HL-60/S4 treated with retinoic acid at 250 ng/mL for 4 days and 3 days (cell line): ENCODE results near the gene FXYD7.

Source experiments
- in situ Hi-C: fragments of 300-500 bp; cut with MboI; formaldehyde crosslinking; loops from 2 replicates; pipeline ENCODE4 v1.7.0; 2022; ENCODE audit warnings: low sequenced_read_pairs

Gene FXYD7

DNA sequence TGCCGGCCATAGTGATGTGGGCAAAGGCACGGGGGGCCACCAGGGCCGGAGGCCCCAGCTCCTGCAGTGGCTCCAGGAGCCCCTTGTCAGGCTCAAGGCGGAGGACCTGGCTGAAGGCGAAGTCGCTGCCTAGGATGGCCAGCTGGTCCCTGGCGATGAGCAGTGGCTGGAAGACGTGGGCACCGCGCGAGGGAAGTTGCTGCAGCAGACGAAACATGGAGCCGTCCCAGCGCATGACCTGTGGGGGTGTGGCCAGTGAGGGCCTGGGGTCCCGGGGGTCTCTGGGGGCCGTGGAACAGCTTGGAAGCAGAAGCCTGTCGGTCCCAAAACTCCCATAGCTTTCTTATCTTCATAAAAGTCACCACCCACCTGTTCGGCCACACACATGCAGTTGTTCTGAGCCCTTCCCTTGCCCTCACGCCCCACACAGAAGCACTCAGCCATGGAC, 17.8 kb upstream of the FXYD7 start:
- in situ Hi-C loops: loop anchor here (10.0 kb wide), 1 partner anchor 150 kb away; no protein-coding TSS in a partner anchor

DNA sequence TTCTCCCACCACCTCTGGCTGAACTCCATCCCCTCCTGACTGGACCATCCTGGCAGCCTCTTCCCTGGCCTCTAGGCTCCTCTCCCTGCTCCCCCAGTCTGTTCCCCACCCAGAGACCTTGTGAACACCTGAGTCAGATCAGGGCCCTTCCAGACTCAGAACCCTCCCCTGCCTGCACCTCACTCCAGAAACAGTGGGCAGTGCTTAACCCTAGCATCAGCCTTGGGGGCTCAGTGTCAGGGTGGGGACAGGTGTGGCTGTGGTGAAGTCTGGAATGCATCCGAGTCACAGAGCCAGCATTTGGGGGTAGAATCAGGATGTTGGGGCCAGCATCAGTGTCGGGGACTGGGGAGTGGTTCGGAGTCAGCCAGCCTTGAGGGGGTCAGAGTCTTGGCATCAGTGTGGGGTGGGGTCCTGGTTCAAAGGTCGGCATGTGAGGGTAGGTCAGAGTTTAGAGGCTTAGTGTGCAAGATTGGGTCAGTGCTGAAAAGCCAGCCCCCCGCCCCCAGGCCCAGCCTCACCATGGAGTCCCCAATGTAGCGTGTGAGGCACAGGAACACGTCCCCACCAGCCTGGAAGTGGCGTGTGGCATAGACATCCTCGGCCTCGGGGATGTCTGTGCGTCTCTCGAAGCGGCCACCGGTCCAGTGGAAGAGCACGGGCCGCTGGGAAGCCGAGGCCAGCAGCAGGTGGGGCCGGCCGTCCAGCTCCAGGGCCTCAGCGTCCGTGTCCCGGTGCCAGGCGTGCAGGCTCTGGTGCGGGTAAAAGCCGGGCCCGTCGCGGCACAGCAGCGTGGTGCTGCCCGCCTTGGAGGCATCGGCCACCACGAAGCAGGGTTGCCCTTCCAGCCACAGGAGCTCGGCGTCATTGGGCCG, 17.1 kb upstream of the FXYD7 start:
- in situ Hi-C loops: loop anchor here (10.0 kb wide), 1 partner anchor 151 kb away; no protein-coding TSS in a partner anchor

DNA sequence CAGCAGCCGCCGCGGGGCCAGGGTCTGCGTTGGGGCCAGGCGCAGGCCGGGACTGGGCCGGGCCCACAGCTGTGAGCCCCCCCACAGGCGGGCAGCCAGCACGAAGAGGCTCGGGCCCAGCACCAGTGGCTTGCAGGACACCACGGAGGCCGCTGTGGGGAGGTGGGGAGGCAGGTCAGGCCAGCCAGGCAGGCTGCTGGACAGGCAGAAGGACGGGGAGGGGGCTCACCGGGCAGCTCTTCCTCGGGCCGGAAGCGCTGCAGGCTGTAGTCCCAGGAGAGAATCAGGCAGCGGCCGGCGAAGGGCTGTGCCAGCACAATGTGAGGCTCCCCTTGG, 16.5 kb upstream of the FXYD7 start:
- in situ Hi-C loops: loop anchor here (10.0 kb wide), 1 partner anchor 152 kb away; no protein-coding TSS in a partner anchor

DNA sequence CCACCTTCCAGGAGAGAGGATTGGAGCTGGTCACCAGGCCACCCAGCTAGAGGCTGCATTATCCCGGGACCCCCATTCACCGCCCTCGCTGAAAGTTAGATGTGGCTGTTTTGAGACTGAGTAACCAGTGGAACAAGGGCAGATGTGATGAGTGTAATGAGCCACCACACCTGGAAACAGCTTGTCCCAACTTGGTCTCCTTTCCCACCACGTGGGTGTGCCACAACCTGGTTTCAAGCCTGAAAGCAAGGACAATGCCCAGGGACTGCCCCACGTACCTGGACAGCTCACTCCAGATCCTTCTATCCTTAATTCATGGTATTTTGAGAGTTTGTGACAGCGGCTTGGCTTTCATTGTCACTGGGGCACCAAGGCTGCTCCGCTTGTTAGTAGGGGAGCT, 15.2 kb upstream of the FXYD7 start:
- in situ Hi-C loops: loop anchor here (10.0 kb wide), 1 partner anchor 153 kb away; no protein-coding TSS in a partner anchor

DNA sequence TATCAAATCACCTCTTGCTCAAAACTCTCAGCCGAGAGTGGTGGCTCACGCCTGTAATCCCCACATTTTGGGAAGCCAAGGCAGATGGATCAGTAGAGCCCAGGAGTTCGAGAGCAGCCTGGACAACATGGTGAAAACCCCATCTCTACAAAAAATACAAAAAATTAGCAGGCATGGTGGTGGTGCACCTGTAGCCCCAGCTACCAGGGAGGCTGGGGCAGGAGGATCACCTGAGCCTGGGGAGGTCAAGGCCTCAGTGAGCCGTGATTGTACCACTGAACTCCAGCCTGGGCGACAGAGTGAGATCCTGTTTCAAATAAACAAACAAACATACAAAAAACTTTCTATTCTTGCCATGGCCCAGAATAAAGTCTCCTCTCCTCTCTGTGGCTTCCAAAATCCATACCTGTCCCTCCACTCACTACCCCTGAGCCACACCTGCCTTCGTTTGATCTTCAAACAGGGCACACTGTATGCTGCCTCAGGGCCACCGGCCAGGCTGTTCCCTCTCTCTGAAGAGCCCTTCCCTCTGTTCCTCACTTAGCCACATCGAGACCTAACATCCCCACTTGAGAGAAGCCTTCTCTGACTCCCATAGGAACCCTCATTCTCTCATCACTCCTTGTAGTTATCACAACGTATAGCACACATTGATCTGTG, 14.5 kb upstream of the FXYD7 start:
- in situ Hi-C loops: loop anchor here (10.0 kb wide), 1 partner anchor 154 kb away; no protein-coding TSS in a partner anchor

DNA sequence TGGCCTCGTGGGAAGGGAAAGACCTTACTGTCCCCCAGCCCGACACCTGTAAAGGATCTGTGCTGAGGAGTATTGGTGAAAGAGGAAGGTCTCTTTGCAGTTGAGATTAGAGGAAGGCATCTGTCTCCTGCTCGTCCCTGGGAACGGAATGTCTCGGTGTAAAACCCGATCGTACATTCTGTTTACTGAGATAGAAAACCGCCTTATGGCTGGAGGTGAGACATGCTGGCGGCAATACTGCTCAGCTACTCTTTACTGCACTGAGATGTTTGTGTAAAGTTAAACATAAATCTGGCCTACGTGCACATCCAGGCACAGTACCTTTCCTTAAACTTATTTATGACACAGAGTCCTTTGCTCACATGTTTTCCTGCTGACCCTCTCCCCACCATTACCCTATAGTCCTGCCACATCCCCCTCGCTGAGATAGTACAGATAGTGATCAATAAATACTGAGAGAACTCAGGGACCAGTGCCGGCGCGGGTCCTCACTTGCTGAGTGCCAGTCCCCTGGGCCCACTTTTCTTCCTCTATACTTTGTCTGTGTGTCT, 13.3 kb upstream of the FXYD7 start:
- in situ Hi-C loops: loop anchor here (10.0 kb wide), 1 partner anchor 155 kb away; no protein-coding TSS in a partner anchor

DNA sequence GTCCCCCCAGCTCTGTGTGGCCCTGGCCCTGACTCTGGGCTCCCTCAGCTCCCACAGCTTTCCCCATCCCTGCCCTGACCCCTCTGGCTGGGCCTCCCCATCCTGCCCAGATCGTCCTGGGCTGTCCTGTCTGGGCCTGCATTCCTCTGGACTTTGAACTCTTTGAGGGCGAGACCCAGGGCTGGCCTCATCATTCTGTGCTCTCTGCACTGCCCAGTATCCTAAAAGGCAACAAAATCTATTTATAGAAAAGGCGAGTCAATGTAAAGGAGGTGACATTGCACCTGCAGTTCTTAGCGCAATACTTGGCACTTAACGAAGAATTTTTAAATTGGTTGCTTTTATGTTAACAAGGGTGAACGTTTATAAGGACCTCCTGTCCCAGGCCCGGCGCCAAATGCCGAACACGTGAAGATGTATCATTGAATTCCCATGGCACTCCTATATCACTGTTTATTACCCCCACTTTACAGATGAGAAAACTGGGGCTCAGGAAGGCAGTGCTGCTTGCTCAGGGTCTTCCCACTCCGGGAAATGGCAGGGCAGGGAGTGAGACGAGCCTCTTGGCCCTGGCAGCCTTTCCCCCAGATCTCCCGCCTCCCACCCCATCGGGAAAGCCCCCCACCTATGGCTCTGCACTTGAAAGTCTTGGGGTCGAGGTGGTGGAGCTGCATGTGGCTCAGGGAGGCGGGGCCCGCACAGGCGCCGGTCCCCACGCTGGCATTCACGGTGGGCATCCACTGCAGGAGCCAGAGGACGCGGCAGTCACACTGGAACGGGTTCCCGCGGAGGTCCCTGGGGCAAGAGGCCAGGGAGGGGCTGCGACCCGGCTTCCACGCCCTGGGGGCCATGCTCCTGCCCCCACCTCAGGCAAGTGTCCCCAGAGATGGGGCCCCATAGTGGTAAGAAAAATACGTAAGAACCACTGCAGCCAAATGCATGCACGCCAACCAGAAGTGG, 12.0 kb upstream of the FXYD7 start:
- in situ Hi-C loops: no loop called here

DNA sequence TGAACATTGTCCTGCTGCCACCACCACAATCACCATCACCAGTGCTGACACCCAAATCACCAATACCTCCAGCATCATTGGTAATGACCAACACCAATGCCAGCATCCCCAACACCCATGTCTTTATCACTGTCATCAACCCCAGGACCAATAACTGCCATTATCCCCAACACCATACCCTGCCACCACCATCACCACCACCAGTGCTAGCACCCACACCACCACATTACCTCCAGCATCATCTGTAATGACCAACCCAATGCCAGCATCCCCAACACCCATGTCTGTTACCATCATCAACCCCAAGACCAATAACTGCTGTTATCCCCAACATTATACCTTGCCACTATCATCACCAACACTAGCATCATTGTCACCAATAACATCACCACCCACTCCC, 10.8 kb upstream of the FXYD7 start:
- in situ Hi-C loops: no loop called here

DNA sequence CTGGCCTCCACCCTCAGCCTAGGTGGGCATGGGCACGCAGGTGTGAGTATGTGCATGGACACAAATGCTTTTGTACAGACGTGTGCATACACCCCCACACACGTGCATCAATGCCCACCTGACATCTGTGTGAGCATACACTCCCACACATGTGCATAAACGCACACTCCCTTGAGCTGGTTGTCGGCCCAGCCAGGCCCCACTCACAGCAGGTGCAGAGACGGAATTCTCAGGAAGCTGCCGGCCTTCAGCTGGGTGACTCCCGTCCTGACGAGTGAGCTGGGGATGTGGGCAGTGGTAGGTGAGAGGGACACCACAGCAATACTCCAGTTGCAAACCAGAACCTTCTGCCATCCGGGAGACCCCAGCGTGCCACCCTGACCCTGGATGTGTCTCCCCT, 9.2 kb upstream of the FXYD7 start:
- in situ Hi-C loops: no loop called here

DNA sequence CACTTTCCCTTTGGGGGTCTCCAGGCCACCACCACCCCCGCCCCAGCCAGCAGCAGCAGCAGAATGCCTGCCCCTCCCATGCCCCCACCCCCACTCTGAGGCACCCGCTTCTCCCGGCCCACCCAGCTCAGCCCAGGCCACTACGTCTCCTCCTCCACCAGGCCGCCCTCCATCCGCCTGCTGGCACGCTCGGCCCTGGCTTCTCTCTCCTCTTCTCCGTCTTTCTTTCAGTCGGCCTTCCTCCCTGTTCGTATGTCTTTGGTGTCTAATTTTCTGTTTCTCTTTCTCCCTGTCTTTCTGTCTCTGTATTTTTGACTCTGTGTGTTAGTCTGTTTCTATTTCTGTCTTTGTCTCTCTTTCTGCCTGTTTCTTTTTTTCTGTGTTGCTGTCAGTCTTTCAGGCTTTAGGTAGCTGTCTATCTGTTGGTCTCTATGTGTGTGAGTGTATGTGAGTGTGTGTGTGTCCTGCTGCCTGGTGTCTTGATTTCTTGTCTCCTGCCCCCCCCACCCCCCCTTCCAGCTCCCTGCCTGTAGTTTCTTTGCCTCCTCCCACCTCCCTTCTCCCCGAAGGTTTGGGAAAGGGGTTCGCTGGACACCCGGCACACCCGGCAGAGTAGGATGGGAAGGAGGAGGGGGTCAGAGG, 8.3 kb upstream of the FXYD7 start, which contains the start of gene LGI4:
TSS of gene LGI4 (minus strand) at position 459 of the 642 bp plus-strand sequence. CDS start at position 80, 379 bp downstream.
- in situ Hi-C loops: no loop called here

DNA sequence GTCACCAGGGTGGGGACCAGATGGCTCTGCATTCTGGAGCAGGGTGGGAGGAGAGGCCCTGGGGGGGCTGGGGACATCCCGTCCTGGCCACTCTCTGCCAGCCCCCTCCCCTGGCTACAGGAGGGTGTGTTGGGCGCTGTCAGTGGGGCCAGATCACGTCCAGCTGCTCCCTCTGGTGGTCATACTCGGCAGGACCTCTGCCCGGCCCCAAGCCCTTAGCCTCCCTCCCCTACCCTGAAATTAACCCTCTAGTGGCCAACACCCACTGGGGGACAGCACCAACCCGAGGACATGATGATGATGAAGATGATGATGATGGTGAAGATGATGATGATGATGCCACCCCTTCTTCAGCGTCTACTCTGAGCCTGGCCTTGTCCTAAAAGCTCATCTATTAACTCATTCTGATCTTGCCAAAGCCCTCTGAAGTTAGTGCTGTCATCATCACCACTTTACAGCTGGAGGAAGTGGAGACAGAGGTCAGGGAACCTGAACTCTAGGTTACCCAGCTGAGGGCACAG, 7.6 kb upstream of the FXYD7 start:
- in situ Hi-C loops: no loop called here

DNA sequence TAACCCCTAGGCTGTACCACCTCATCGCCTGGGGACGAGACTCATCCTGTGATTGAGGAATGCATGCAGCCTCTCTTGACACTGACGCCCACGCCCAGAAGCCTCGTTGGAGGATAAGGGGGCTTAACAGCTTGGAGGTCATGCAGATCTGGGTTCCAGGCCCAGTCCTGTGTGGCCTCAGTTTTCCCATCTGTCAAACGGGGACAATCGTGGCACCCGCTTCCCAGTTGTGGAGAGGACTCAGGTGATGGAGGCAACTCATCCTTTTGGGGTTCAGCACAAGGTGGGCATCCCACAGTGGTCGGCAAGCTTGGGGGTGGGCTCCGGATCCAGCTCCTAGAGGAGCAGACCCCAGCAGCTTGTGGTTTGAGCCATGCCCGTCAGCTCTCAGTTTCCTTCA, 6.8 kb upstream of the FXYD7 start:
- in situ Hi-C loops: no loop called here

DNA sequence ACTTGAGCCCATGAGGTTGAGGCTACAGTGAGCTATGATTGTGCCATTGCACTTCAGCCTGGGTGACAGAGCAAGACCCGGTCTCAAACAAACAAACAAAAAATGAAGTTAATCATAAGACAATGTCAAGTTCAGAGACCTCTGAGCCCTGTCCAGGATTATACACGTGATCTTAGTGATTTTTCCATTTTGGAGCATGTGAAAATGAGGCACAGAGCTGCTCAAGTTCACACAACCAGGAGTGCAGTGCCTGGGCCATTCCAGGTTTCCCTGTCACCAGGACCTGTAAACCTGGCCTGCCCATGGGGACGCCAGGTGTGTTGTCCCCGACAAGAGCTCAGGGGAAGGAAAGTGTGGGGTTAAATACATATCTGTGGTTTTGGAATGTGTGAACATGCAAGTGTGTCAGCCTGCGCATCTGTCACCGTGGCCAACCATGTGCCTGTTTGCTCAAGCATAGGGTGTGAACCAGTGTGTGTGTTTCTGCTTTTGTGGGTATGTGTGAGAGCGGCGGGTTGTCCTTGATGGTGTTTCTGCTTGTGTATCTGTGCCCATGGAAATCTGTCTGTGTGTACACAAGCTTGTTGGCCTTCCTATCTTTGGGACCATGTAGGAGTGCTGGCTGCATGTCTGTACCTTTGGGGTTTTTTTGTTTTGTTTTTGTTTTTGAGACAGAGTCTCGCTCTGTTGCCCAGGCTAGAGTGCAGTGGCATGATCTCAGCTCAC, 5.9 kb upstream of the FXYD7 start:
- in situ Hi-C loops: no loop called here

DNA sequence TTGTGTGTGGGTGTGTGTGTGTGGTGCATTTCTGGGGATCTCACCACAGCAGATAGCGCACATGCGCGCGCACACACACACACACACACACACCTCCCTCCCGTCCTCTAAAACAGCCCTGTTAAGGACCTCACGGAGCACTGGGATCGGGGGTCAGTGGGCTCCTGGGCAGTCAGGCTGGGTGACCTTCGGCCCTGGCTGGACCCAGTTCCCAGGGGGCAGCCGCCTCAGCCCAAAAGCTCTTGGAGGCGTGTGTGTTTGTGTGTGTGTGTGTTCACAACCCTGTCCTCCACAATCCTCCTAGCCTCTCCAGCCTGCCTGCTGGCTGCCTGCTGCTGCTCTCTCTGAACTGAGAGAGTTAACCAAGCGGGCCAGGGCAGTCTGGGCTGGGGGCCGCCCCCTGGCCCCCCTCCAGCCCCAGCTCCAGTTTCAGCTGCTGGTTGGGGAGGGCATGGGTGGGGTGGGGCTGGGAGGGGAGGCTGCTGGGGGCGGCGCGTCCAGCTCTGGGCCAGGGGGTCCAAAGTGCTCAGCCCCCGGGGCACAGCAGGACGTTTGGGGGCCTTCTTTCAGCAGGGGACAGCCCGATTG, 4.7 kb upstream of the FXYD7 start, which contains the start of gene FXYD1:
TSS of gene FXYD1 (plus strand) at position 520 of the 588 bp plus-strand sequence. CDS start 1,256 bp downstream, outside the sequence.
- in situ Hi-C loops: no loop called here

DNA sequence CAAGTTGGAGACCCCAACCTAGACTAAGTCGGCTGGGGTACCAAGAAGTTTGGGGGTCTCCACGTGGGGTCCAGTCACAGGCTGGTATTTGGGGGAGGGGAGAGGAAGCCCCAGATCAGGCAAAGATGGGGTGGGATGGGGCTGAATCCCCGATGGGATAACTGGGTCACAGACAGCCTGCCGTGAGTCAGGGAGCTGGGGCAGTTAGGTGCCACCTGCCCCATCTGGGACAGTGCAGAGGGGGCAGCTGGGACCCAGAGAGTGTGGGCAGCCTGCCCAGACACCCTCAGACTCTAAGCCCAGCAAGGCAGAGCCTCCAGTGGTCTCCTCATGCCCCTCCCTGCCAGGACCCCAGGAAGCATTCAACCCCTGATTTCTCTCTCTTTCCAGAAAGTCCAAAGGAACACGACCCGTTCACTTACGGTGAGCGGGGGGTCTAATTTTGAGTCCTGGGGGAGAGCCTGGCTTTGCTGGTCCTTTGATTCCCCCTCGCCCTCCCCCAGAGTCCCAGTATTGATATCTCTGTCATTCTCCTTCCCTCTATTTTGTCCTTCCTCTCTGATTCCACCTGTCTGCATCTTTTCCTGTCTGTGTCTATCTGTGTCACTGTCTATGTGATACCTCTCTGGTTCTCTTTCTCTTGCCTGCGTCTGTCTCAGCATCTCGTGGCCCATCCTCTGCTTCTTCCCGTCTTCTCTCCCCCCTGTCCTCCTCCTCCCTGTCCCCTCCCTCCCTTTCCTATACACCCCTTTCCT, 2.7 kb upstream of the FXYD7 start:
- in situ Hi-C loops: no loop called here

DNA sequence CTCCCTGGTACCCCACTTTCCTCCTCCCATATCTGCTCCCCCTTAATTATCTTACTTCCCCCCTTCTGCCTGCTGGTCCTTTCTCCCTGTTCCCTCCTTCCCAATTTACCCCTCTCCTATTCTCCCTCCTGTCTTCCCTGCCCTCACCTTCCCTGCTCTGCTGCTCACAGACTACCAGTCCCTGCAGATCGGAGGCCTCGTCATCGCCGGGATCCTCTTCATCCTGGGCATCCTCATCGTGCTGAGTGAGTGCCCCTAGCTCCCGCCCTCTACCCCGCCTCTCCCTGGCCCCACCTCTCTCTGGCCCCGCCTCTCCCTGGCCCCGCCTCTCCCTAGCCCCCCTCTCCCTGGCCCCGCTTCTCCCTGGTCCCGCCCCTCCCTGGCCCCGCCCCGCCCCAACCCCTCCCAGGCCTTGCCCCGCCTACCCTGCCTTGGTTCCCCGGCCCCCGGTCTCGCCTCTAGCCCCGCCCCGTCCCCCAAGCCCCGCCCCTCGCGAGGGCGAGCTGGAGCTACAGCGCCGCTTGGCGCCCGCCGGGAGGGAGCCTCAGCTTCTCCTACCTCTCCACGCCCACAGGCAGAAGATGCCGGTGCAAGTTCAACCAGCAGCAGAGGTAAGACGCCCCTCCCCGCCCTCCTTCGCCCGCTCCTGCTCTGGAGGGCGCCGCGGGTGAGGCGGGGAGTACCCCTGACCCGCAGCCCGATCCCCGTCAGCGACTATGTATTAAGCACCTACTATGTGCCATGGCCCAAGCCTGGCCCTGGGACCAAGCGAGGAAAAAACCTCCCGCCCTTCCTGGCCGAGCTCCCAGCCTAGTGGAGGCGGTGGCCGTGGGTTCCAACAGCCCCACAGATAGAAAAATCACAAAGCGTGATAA, 1.9 kb upstream of the FXYD7 start:
- in situ Hi-C loops: no loop called here
